Mammary microvascular endothelial cell (primary cell): ENCODE data around the gene PIGO. TPM values are rescaled to one million over a fixed set of nuclear protein-coding genes. Genes with fewer than 3 reads are reported as not detected.

Source experiments
- total RNA-seq: library from RNA; depleted of rRNA; stranded (reverse); fragments of >200 nt; gene quantifications from 2 replicates; pipeline ENCODE4 v1.2.3, GENCODE V29; 2015

PIGO gene
- 9.6 and 9.7 TPM in 2 replicates for total RNA-seq

DNA sequence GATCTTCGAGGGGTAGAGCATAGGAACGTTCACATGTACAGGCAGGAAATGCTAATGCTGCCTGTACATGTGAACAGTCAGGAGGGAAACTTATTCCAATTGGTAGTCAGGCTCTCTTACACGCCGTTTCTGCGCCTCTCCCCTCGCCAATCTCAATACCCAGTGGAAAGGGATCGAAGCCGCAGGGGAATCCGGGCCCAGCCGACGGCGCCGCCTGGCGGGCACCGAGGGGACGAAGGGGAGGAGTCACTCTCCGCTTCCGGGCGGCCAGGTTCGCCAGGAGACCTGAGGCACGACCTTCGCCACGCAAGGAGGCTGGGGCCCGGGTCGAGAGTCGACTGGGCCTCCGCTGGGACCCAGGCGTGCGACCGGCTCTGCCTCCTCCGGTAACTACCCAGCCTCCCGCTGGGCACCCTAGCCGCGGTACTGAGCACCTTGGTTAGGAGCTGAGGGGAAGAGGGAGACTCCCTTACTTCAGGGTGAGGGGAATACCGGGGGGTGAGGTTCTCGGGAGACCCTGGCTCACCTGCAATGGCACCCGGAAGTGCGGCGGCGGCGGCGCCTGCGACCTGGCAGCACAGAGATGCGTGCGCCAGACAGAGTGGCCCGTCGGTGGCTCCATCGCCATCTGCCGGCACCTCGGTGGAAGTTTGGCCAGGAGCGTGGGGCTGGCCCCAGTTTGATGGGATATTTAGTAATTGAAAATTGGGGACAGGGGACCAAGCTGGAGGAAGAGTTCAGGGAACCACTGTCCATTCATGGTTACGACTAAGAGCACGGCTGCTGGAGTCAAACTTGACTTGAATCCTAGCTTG lies at the start of gene PIGO:
Gene PIGO (minus strand): TSS at position 557 of the 815 bp plus-strand sequence. CDS start 1,026 bp downstream, outside the sequence.

GRCh38 chr9:35115680-35116538 lies 19.5 kb upstream of the PIGO start, which contains the start of gene ATOSB:
TSS of gene ATOSB (minus strand) at chr9:35115862. CDS start at chr9:35108274, 7,588 bp downstream.

DNA sequence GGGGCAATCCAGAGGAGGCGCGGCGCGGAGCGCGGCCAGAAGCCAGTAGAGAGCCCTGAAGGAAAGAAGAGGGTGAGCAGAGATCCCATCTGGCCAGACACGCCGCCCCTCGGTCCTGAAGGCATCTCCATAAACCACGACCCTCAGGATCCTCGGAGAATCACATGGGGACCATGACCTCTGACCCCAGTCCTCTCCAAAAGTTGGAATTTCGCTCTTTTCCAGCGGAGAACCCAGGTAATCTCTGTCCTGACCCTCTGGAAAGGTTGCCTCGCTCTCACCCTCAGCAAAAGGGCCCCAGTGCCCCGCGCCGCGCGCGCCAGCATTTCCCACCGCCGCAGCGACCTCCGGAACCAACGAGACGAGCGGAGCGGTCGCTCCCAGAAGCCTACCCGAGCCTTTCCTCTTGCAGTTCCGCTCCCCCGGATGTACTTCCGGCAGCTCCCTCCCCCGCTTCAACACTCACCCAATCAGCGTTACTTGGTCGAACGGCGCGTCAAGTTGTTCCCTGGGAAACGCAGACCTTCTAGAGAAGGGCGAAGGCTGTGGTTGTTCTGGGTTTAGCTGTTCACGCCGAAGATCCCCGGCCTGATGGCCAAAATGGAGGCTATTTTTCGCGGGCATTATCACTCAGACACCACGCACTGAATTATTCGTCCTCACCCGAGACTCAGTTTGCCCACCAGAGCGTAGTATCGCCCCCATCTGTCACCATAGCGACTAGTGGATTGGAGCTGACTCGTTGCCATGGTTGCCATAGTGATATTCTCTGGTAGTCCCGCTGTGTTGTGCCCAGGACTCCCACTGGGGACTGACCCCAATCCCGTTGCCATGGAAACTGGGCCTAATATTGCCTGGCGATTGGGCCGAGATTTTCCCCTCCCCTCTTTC lies 6.6 kb upstream of the PIGO start, which contains the start of gene STOML2:
Gene STOML2 (minus strand): TSS at position 363 of the 891 bp plus-strand sequence. CDS start 37 bp downstream, at position 326.

GRCh38 chr9:35079426-35080341 lies 16.7 kb downstream of the PIGO start, which contains the start of gene FANCG:
TSS of gene FANCG (minus strand) at chr9:35079942. CDS start at chr9:35079524, 418 bp downstream.

GRCh38 chr9:35072461-35073278 lies 23.7 kb downstream of the PIGO start, which contains the start of gene VCP:
TSS of gene VCP (minus strand) at chr9:35072625. CDS start at chr9:35072353, 272 bp downstream.

Other genes with a start within 250 kb of the PIGO start
- not detected in 2 replicates for gene PHF24, start 138.3 kb downstream of the PIGO start, total RNA-seq
- gene DNAJB5, start 106.8 kb downstream of the PIGO start, total RNA-seq = 5.7 and 8.3 TPM in 2 replicates
- 335 and 349 TPM in 2 replicates for gene VCP, start 24.0 kb downstream of the PIGO start, total RNA-seq
- gene FANCG, start 16.6 kb downstream of the PIGO start, total RNA-seq = 23.0 and 30.5 TPM in 2 replicates
- gene STOML2, start 6.5 kb upstream of the PIGO start, total RNA-seq = 178 and 191 TPM in 2 replicates
- gene ATOSB, start 19.3 kb upstream of the PIGO start, total RNA-seq = 31.7 and 43.8 TPM in 2 replicates
- 33.3 and 35.0 TPM in 2 replicates for gene UNC13B, start 65.4 kb upstream of the PIGO start, total RNA-seq